Activated CD4-positive, CD25-positive, alpha-beta regulatory T cell (primary cell): ENCODE data around the gene FALEC.
"Not testable (repeated sequence)": the region's sequence is repeated elsewhere in the genome, so short reads cannot be mapped to it uniquely, and the experiment has no call there.

Experiments
- DNase-seq, 4 experiments: peaks; one replicate each; lab custom pipeline; 2025; lab: John Stamatoyannopoulos, UW

Gene FALEC

DNA sequence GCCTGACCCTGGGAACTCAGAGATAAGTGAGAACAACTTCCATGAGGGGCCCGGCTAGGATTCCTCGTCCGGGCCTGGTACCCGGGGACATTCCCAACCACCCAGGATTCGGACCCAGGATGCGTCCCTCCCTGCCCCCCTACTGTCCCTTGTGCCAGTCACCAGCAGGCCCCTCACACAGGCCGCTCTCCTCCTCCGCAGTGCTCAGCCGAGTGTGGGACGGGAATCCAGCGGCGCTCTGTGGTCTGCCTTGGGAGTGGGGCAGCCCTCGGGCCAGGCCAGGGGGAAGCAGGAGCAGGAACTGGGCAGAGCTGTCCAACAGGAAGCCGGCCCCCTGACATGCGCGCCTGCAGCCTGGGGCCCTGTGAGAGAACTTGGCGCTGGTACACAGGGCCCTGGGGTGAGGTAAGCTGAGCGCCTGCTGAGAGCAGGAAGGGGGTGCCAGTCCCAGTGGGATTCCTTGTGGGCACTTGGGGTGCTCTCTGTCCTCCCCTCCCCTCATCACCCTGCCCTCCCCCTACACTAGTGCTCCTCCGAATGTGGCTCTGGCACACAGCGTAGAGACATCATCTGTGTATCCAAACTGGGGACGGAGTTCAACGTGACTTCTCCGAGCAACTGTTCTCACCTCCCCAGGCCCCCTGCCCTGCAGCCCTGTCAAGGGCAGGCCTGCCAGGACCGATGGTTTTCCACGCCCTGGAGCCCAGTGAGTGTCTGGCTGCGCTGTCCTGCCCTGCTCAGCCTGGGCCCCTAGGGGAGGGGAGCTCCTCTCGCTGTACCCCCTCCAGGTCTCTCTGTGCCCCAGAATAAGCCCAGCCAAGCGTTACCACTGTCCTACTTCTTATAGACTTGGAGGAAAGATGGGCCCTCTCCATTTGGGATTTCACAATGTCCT lies 43.5 kb downstream of the FALEC start:
- no peak for DNase-seq

DNA sequence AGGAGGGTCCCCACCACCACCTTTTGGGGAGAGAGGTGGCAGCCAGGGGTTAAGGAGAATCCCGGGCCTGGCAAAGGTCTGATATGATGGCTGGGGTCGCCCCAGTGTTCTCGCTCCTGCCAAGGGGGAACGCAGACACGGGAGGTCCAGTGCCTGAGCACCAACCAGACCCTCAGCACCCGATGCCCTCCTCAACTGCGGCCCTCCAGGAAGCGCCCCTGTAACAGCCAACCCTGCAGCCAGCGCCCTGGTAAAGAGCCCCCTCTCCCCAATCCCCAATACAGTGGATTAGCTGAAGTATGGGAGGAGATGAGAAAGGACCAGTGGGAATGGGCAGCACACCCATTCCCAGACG lies 44.1 kb downstream of the FALEC start:
- DNase-seq = no peak

DNA sequence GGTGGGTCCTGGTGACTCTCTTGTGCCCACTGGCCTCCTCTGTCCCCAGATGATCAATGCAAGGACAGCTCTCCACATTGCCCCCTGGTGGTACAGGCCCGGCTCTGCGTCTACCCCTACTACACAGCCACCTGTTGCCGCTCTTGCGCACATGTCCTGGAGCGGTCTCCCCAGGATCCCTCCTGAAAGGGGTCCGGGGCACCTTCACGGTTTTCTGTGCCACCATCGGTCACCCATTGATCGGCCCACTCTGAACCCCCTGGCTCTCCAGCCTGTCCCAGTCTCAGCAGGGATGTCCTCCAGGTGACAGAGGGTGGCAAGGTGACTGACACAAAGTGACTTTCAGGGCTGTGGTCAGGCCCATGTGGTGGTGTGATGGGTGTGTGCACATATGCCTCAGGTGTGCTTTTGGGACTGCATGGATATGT lies 44.5 kb downstream of the FALEC start:
- peak; percentile 55 to 62 (median 58) for DNase-seq

DNA sequence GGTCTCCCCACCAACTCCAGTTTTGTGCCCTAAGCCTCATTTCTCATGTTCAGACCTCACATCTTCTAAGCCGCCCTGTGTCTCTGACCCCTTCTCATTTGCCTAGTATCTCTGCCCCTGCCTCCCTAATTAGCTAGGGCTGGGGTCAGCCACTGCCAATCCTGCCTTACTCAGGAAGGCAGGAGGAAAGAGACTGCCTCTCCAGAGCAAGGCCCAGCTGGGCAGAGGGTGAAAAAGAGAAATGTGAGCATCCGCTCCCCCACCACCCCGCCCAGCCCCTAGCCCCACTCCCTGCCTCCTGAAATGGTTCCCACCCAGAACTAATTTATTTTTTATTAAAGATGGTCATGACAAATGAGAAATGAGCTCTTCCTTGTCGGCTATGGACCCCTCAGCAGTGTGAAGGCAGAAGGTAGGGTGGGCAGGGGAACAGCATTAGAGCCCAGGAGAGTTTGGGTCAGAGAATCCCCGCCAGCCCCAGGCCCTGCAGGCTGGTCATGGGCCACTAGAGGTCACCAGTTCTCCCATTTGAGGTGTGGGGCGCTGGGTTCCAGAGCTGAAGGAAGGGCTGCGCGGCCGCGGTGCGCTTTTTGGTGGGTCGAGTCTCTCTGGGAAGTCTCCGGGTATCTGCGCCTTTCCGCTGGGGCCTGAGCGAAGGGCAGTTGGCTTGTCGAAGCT lies 45.2 kb downstream of the FALEC start:
- peak; percentile 65 to 76 (median 76) for DNase-seq

DNA sequence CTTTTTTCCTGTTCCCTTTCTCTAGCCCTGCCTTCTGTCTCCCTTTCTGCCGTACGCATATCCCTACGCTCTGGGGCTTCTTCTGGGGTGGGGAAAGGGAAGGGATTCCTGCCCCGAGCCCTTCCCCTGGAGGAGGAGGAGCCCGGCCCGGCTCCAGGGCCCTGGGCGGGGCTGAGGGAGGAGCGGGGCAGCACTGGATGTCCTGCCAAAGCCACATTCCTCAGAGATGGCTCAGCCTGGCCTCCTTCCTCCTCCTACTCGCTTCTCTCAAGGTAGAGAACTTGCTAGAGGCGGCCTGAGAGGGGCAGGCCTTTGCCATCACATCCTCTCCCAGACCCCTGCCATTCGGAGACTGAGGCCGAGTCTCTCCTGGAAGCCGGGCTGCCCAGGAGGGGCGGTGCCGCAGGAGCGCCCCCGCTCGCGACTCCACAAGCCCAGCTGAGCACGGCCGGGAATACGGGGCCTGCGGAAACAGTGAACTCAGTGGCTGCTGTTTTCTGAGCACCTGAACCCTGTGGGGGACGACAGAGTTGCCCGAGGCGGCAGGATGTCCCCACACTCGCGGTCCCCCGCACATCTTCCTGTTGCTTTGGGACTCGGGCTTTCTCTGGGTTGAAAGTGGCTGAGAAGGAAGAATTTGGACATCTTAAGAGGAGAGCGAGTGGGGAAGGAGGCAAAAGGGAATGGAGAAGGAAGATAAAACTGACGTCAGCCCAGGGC lies 45.9 kb downstream of the FALEC start:
- DNase-seq = peak in 3 of 4 experiments; percentile 53 to 55 (median 53)

DNA sequence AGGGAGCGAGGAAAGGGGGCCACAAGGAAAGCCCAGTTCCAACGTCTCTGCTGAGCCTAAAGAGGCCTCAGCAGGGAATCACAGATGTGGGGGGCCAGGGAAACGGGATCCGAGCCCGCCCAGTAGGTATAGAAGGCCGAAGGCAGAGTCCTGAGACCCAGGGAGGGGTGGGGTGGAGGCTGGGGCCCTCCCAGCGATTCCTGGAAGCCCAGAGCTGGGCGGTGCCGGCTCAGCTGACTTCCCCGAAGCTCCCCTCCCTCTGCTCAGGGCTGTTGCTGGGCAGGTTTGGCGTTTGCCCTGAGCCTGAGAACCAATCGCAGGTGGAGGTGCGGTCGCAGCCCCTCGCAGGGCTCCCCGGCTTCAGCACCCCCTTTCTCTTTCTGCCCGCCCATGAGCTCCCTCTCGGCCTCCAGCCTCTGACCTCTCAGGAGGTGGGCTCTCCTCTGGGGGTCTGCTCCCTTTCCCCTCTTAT lies 46.5 kb downstream of the FALEC start:
- DNase-seq = peak; percentile 69 to 91 (median 84)

DNA sequence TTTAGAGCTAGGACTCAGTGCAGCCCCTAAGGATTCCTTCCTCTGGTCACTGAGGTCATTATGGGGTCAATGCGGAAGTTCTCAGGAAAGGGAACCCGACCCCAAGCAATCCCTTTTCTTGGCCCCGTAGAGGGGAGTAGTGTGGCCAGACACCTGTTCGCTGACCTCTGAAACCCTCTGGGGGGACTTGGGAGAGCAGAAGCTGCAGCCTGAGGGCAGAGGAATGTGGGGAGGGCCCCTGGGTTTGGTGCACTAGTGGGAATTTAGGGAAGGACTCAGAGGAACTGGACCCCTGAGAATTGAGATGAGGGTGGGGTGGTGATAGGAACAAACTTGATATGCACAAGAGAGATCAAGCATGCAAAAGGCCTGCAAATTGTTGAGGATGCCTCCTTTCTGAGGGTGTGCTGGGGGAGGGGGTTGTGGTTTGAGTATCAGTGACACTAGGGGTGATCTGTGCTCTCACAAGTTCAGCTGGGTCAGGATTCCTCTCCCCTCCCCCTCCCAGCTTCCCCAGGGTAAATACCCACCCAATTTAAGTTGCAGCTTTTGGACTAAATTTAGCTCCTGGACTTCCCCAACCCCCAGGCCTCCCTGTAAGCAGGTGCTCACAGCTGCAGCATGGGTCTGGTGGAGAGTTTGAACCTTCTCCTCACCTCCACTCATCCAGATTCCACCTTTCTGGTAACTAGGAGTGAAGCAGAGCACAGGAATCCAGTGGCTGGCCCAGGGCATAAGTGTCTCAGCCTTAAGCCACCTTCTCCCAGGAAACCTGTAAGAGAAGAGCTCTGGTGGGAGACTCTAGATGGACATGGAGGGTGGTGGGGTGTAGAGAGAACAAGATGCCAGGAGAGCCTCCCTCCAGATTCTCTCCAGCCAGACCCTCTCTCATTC lies 47.1 kb downstream of the FALEC start:
- DNase-seq = peak in 3 of 4 experiments; percentile 43 to 58 (median 57)

DNA sequence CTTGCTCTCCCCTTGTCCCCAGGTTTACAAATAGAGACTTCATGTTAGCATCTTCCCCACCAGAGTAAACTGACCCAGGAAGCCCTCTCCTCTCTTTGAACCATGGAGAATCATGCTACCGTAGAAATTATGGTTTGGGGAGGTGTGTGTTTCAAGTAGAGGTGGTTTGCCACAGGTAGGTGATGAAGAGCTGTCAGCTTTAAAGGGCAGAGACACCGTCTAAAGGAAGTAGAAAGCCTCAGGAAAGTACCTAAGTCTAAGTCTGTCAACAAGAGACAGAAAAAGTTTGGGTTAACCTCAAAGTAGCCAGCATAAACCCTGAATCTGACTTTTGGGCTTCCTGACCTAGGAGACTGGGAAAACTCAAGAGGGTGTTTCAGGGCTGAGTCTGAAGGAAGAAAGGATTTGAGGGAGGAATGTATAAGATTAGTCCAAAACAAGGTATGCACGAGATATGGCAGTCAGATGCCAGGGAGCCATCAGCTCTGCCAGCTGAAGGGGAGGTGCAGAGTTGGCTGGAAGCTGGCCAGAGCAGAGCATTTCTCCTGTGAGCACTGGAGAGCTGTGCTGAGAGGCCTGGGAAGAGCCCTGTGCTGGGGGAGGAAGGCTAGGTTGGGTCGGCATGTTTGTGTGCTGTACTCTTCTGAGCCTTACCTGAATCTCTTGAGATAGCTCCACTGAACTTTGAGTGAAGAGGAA lies 47.9 kb downstream of the FALEC start:
- peak in 1 of 4 experiments; percentile 20 for DNase-seq

DNA sequence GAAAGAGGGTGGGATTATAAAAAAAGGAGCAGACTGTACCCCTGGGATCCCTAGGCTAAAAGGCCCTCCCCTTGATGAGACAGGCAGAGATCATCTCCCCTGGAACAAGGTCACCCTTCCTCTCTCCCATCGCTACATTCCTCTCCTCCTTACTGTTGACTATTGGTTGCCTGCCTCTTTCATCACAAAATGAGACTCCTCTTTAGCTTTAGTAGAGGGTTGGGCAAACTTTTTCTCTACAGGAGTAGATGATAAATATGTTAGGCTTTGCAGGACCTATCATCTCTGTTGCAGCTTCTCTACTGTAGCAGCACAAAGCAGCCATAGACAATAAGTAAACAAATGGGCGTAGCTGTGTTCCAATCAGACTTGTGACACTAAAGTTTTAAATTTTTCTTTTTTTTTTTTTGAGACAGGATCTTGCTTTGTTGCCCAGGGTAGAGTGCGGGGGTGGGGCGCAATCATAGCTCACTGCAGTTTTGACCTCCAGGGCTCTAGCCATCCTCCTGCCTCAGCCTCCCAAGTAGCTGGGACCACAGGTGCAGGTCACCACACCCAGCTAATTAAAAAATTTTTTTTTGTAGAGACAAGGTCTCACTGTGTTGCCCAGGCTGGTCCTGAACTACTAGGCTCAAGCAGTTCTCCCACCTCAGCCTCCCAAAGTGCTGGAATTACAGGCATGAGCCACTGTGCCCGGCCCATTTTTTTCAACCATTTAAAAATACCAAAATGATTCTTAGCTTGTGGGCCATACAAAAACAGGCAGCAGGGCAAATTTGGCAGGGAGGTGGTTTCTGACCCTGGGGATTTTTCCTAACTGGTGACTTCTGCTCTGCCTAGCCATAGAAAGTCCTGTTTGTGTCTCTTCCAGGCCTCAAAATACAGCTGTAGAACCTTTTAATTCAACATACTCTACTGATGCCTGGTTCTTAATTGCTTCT lies 48.8 kb downstream of the FALEC start:
- DNase-seq = peak in 1 of 4 experiments; percentile 30

DNA sequence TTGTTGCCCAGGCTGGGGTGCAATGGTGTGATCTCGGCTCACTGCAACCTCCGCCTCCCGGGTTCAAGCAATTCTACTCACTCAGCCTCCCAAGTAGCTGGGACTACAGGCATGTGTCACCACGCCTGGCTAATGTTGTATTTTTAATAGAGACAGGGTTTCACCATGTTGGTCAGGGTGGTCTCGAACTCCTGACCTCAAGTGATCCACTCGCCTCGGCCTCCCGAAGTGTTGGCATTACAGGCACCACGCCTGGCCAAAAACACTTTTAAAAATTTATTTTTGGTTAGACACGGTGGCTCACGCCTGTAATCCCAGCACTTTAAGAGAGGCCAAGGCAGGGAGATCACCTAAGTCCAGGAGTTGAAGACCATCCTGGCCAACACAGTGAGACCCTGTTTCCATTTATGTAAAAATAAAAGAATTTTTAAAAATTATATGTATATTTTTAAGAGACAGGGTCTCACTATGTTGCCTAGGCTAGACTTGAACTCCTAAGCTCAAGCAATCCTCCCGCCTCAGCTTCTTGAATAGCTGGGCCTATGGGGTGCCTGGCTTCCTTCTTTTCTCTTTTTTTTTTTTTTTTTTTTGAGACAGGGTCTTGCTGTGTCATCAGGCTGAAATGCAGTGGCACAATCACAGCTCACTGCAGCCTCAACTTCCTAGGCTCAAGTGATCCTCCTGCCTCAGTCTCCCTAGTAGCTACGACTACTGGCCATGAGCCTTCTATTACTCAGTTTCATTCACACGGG lies 49.9 kb downstream of the FALEC start:
- DNase-seq = not testable (repeated sequence)

DNA sequence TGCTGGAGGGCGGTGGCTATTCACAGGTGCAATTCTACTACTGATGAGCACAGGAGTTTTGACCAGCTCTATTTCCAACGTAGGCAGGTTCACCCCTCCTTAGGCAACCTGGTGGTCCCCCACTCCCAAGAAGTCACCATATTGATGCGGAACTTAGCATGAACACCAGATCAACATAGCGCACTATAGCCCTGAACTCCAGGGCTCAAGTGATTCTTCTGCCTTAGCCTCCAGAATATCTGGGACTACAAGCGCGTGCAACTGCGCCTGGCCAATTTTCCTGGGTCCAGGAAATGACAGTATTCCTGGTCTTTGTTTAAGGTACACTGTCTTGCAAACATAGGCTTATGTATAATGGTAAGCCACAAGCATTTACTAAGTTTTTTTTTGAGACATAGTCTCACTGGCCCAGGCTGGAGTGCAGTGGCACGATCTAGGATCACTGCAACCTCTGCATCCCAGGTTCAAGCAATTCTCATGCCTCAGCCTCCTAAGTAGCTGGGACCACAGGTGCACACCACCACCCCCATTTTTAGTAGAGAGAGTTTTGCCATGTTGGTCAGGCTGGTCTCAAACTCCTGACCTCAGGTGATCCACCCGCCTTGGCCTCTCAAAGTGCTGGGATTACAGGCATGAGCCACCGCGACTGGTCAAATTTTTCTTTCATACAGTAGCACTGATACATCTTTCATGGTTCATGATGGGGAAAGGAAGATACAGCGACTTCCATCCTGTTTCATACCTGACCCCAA lies 51.2 kb downstream of the FALEC start:
- no peak for DNase-seq

DNA sequence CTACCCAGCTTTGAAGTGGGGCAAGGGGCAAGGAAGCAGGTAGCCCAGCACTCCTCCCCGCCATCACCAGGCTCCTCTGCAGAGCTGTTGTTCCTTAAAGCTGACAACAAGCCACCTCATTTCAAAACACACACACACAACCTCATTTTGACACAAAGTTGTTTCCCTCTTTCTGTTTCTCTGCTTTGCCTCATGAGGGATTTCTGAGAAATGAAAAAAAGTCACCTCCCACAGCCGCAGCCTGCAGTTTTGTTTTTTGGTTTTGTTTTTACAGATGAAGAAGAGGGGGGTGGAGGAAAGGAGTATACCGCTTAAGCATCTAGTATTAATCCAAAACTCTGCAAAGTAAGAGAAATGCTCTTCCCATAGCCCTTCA lies 51.8 kb downstream of the FALEC start:
- peak in 3 of 4 experiments; percentile 24 to 47 (median 35) for DNase-seq

DNA sequence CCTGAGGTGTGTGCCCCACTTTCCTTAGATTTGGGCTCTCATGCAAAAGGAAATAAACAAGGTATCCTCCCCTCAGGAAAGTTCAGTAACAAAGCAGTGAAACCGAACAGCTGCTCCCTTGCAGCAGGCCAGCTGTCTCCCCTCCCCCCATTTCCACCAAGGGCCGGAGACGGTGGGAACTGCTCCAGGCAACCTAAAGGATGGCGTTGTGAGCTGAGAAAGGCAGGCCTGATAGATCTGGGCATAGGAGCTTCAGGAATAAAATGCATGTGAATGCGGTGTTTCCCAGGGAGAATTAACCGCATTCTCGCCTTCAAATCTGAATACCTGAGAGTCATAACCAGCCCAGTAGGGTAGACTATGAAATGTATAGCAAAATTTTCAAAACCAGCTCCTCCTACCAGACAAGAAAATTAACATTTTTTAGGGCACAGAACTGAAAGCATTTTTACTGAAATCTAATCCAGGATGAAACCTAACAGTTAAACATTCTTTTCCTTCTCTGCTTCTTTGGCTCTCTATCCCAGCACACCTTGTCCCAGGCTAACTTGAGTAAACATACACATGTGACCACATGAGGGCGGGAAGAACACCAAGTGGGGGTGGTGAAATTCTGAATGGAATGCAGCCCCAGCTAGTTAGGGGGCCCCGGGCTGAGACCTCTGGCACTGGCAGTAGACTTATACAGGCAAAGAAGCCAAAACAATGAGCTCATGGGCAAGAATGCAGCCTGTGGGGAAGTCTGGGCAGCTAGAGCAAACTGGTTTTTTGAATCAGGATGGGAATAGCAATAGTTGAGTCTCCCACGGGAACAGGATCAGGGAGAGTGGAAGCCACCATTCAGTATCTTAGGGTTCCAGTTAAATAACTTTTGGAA lies 52.4 kb downstream of the FALEC start:
- DNase-seq = peak in 1 of 4 experiments; percentile 31

DNA sequence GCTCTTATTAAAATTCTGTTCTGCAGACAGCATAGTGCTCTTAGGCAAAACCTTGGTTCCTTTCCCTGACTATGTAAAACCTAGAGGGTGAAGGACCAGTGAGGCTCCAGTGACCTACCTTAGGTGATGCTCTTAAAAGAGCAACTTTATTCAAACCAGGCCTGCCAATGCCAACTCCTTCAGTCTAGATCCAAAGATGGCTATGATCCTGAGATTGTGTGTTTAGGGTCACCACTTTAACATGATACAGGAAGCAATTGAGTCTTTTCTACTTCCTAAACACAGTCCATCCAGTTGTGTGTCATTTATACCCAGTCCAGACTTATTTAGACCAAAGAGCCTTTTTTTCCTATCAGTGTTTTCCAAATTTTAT lies 53.0 kb downstream of the FALEC start:
- DNase-seq = no peak

DNA sequence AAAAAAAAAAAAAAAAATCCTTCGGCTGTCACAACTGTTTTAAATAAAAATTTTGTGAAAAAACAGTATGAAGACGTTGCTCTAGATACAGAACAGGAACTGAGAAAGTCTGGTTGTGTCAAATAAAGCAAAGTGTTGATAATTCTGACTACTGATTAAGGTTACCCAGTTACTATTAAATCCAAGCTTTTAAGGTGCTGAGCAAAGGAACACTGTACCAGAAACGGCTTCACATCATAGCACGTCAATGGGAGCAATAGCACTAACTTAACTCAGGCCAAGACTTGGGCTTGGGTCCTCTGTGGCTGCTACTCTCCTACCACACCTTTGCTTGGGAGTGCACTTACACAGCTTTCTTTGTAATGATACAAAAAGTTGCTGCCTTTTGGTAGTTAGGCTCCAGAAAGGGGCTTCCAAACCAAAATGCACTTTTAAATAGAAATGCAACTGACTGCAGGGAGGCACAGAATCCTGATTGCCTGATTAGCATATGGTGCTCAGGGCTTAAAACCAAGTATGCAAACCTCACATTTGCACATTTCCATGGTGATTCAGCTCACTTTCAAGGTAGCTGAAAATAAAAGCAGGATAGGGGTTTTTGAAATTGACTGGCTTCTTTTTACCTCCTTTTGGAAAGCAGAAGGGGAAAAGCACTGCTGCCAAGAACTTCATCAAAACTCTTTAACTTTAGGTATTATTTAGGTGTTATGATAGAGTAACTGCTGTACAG lies 57.5 kb downstream of the FALEC start:
- DNase-seq = no peak

DNA sequence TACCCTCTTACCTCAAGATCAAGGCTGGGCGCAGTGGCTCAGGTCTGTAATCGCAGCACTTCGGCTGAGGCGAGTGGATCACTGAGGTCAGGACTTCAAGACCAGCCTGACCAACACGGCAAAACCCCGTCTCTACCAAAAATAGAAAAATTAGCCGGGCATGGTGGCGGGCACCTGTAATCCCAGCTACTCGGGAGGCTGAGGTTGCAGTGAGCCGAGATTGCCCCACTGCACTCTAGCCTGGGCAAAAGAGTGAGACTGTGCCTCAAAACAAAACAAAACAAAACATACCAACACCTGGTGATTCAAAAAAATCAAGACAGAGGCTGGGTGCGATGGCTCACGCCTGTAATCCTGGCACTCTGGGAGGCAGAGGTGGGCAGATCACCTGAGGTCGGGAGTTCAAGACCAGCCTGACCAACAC lies 58.1 kb downstream of the FALEC start:
- not testable (repeated sequence) for DNase-seq
